Measurements from ENCODE around the gene RSPRY1. TPM values are rescaled to one million over a fixed set of nuclear protein-coding genes. Genes with fewer than 3 reads are reported as not detected.

Gene RSPRY1
- polyA plus RNA-seq, 1 of the 3 experiments (the other 2 are of a cell fraction): 16.6 TPM

- ChIA-PET POLR2A (interaction anchor here (1.2 kb wide), 1 partner anchor 18 kb away, joined by 3 read pairs; the partner anchor contains the start of gene ARL2BP), CTCF (interaction anchor here (1.2 to 1.5 kb wide), 2 partner anchors 17 to 156 kb away, joined by 3 to 10 read pairs; partner anchors contain the start of gene ARL2BP)
- Histone ChIP-seq H3K79me2 (ENCODE audit: insufficient read depth) (no peaks in the 10 kb centered on the region), H3K9ac (no peak overlapping the region), H3K4me1 (ENCODE audit: control insufficient read depth in 1 of 2, insufficient read depth in 2 of 2, low read depth in 1 of 2, low read length in 1 of 2) (peaks cover 8 to 33% of the 10 kb centered on the region in 2 experiments; a peak in 2 of 4 replicates), H3K9me2 (no peaks in the 10 kb centered on the region), H3F3A (replicated peaks; ENCODE audit: insufficient read depth) (no peaks in the 10 kb centered on the region), H3K27me3 (ENCODE audit: insufficient read depth) (no peaks in the 10 kb centered on the region), H4K20me1 (ENCODE audit: insufficient read depth) (no peaks in the 10 kb centered on the region), H3K27ac (ENCODE audit: low read depth in 2 of 2, low read length in 1 of 2) (peak overlapping the region in 1 of 2 experiments; percentile 55; a peak in 1 of 4 replicates), H3K9me3 (no peaks in the 10 kb centered on the region), H3K36me3 (replicated peaks in 1 of 2; ENCODE audit: control insufficient read depth in 1 of 2, insufficient read depth in 2 of 2, low read length in 1 of 2) (no peaks in the 10 kb centered on the region), H3K4me3 (ENCODE audit: low read depth in 2 of 2, low read length in 1 of 2) (no peak overlapping the region), H3K4me2 (no peak overlapping the region), H2AFZ (ENCODE audit: low read depth) (no peak overlapping the region)
- WGBS (ENCODE audit: low lambda C conversion rate): 89% methylated on average over 11 of the region's 17 CpGs
- TF ChIP-seq RAD21 (IDR thresholded peaks at IDR 0.05; ENCODE audit: low read length): no peak
- TF ChIP-seq USF1 (IDR thresholded peaks at IDR 0.05; ENCODE audit: borderline replicate concordance, low read depth): no peak
- TF ChIP-seq GATA2 (CRISPR knock-in tag; IDR thresholded peaks at IDR 0.05): no peak
- TF ChIP-seq CTCF (IDR thresholded peaks at IDR 0.05): no peak
- no peak for TF ChIP-seq ZBTB33 (IDR thresholded peaks at IDR 0.05; ENCODE audit: borderline replicate concordance, low read depth)
- TF ChIP-seq IRF3 (IDR thresholded peaks at IDR 0.05; ENCODE audit: low read depth, low read length): no peak
- TF ChIP-seq USF2 (IDR thresholded peaks at IDR 0.05; ENCODE audit: borderline replicate concordance, low read depth, low read length): no peak
- TF ChIP-seq TCF12 (IDR thresholded peaks at IDR 0.05): no peak
- no peak for TF ChIP-seq PBX3 (IDR thresholded peaks at IDR 0.05)
- no peak for TF ChIP-seq RXRA (IDR thresholded peaks at IDR 0.05; ENCODE audit: borderline replicate concordance, low read depth)
- DNase-seq: peak; percentile 51
These were observed 76.9 kb downstream of the RSPRY1 start for GRCh38 chr16:57262841-57263540.

Measured in SK-N-SH (cell line).